Astrocyte (in vitro differentiated cells and primary cell): ENCODE data around the gene TNC.

Source experiments
- CTCF ChIP-seq: IDR thresholded peaks from 2 replicates; pipeline ENCODE4 v1.5.1; 2011; ENCODE audit warnings: low read depth, mild to moderate bottlenecking, inconsistent platforms, low read length, moderate library complexity; ENCODE audit not compliant: insufficient read depth
- EZH2 ChIP-seq: IDR thresholded peaks from 2 replicates; pipeline ENCODE4 v1.6.1; 2012; ENCODE audit warnings: mild to moderate bottlenecking, low read length, inconsistent platforms; ENCODE audit not compliant: insufficient read depth

- TF ChIP-seq CTCF (no peak), EZH2 (no peak)
These were observed 892 bp upstream of the TNC start for GRCh38 chr9:115118879-115119218.
